H9 (cell line): ENCODE measurements around the gene ZNF248. TPM values are rescaled to one million over a fixed set of nuclear protein-coding genes. Genes with fewer than 3 reads are reported as not detected.

Experiments
- DNase-seq: peaks from one replicate; pipeline ENCODE4 v3.0.0-alpha.2; 2017
- H2AFZ ChIP-seq: one replicate; pipeline ENCODE4 v1.6.1; 2013; ENCODE audit warnings: mild to moderate bottlenecking, low read length, control low read depth, moderate library complexity
- H2AK5ac ChIP-seq: 2 replicates; pipeline ENCODE4 v1.6.1; 2013; ENCODE audit warnings: low read length, control low read depth, mixed read lengths; ENCODE audit not compliant: insufficient read length
- H2BK120ac ChIP-seq: one replicate; pipeline ENCODE4 v1.6.1; 2013; ENCODE audit warnings: low read depth, mild to moderate bottlenecking, low read length, control low read depth, inconsistent platforms; ENCODE audit not compliant: poor library complexity, severe bottlenecking
- H2BK12ac ChIP-seq: 2 replicates; pipeline ENCODE4 v1.6.1; 2013; ENCODE audit warnings: low read length, control low read depth, mixed read lengths, low read depth; ENCODE audit not compliant: insufficient read length
- H2BK15ac ChIP-seq: 2 replicates; pipeline ENCODE4 v1.6.1; 2013; ENCODE audit warnings: low read depth, low read length, control low read depth
- H2BK20ac ChIP-seq: one replicate; pipeline ENCODE4 v1.6.1; 2013; ENCODE audit warnings: low read depth, mild to moderate bottlenecking, low read length, control low read depth, inconsistent platforms; ENCODE audit not compliant: poor library complexity, severe bottlenecking
- H2BK5ac ChIP-seq: 2 replicates; pipeline ENCODE4 v1.6.1; 2013; ENCODE audit warnings: low read length, control low read depth, mixed read lengths; ENCODE audit not compliant: insufficient read length
- H3K14ac ChIP-seq: 2 replicates; pipeline ENCODE4 v1.6.1; 2013; ENCODE audit warnings: low read length, control low read depth; ENCODE audit not compliant: insufficient read depth
- H3K18ac ChIP-seq: 2 replicates; pipeline ENCODE4 v1.6.1; 2013; ENCODE audit warnings: low read depth, mild to moderate bottlenecking, mixed read lengths, low read length, control low read depth; ENCODE audit not compliant: insufficient read length
- H3K23ac ChIP-seq: 2 replicates; pipeline ENCODE4 v1.6.1; 2013; ENCODE audit warnings: low read length, control low read depth, mixed read lengths, low read depth; ENCODE audit not compliant: insufficient read length
- H3K23me2 ChIP-seq: 2 replicates; pipeline ENCODE4 v1.6.1; 2013; ENCODE audit warnings: low read depth, mild to moderate bottlenecking, mixed read lengths, low read length, control low read depth; ENCODE audit not compliant: insufficient read length, poor library complexity, severe bottlenecking
- H3K27ac ChIP-seq: 2 replicates; pipeline ENCODE4 v1.5.1; 2013; ENCODE audit warnings: low read length, control low read depth, mixed read lengths, low read depth; ENCODE audit not compliant: insufficient read length
- H3K27me3 ChIP-seq: 2 replicates; pipeline ENCODE4 v1.6.1; 2013; ENCODE audit warnings: low read length, control low read depth, inconsistent platforms; ENCODE audit not compliant: insufficient read depth
- H3K4ac ChIP-seq: 2 replicates; pipeline ENCODE4 v1.6.1; 2013; ENCODE audit warnings: low read depth, mild to moderate bottlenecking, control low read depth, inconsistent platforms, low read length, moderate library complexity
- H3K4me1 ChIP-seq: 2 replicates; pipeline ENCODE4 v1.6.1; 2013; ENCODE audit warnings: low read length, control low read depth, inconsistent platforms; ENCODE audit not compliant: insufficient read depth
- H3K4me2 ChIP-seq: 2 replicates; pipeline ENCODE4 v1.6.1; 2013; ENCODE audit warnings: low read length, control low read depth, mixed read lengths; ENCODE audit not compliant: insufficient read length, insufficient read depth
- H3K56ac ChIP-seq: 2 replicates; pipeline ENCODE4 v1.6.1; 2013; ENCODE audit warnings: low read depth, mild to moderate bottlenecking, mixed read lengths, low read length, control low read depth; ENCODE audit not compliant: insufficient read length
- H3K79me1 ChIP-seq: 2 replicates; pipeline ENCODE4 v1.6.1; 2013; ENCODE audit warnings: low read depth, mild to moderate bottlenecking, moderate library complexity, low read length, control low read depth, inconsistent platforms; ENCODE audit not compliant: insufficient read depth, poor library complexity, severe bottlenecking
- H3K79me2 ChIP-seq: 2 replicates; pipeline ENCODE4 v1.6.1; 2013; ENCODE audit warnings: low read length, control low read depth, inconsistent platforms; ENCODE audit not compliant: insufficient read depth
- H3K9ac ChIP-seq: 2 replicates; pipeline ENCODE4 v1.6.1; 2013; ENCODE audit warnings: low read length, control low read depth, mixed read lengths; ENCODE audit not compliant: insufficient read length; ENCODE audit errors: extremely low read depth
- H3K9me3 ChIP-seq: one replicate; pipeline ENCODE4 v1.6.1; 2013; ENCODE audit warnings: low read depth, low read length, inconsistent platforms; ENCODE audit not compliant: control insufficient read depth
- H3T11ph ChIP-seq: one replicate; pipeline ENCODE4 v1.6.1; 2013; ENCODE audit warnings: mild to moderate bottlenecking, low read length, control low read depth, inconsistent platforms
- H4K20me1 ChIP-seq: one replicate; pipeline ENCODE4 v1.6.1; 2013; ENCODE audit not compliant: control insufficient read depth, insufficient read length, insufficient read depth
- H4K5ac ChIP-seq: 2 replicates; pipeline ENCODE4 v1.6.1; 2013; ENCODE audit warnings: low read depth, mild to moderate bottlenecking, mixed read lengths, low read length, control low read depth; ENCODE audit not compliant: insufficient read length
- H4K8ac ChIP-seq: replicated peaks from 2 replicates; pipeline ENCODE4 v1.6.1; 2013; ENCODE audit warnings: low read length, control low read depth, mixed read lengths, low read depth; ENCODE audit not compliant: insufficient read length
- H4K91ac ChIP-seq: 2 replicates; pipeline ENCODE4 v1.6.1; 2013; ENCODE audit warnings: low read depth, mild to moderate bottlenecking, moderate library complexity, mixed read lengths, low read length, control low read depth; ENCODE audit not compliant: insufficient read length
- H3K27ac Mint-ChIP-seq, 3 experiments: 2 replicates in 2 of 3; 3 replicates in 1 of 3; pipeline ENCODE4 v1.8.0; 2020 to 2021; ENCODE audit warnings: mixed read lengths in 3 of 3, mild to moderate bottlenecking in 1 of 3, moderate library complexity in 1 of 3
- H3K27me3 Mint-ChIP-seq: 2 replicates; pipeline ENCODE4 v1.8.0; 2021; ENCODE audit warnings: low read depth, mild to moderate bottlenecking, moderate library complexity, mixed read lengths
- H3K36me3 Mint-ChIP-seq, 3 experiments: 2 replicates in 2 of 3; 3 replicates in 1 of 3; pipeline ENCODE4 v1.8.0; 2020 to 2021; ENCODE audit warnings: low read depth in 3 of 3, mixed read lengths in 3 of 3; ENCODE audit not compliant: insufficient read depth in 1 of 3
- H3K4me1 Mint-ChIP-seq, 2 experiments: 2 replicates each; pipeline ENCODE4 v1.8.0; 2020; ENCODE audit warnings: mixed read lengths in 2 of 2
- H3K4me3 Mint-ChIP-seq, 2 experiments: 2 replicates in 1 of 2; 3 replicates in 1 of 2; pipeline ENCODE4 v1.8.0; 2020 to 2021; ENCODE audit warnings: mild to moderate bottlenecking in 2 of 2, mixed read lengths in 2 of 2, moderate library complexity in 1 of 2
- H3K9me3 Mint-ChIP-seq, 2 experiments: 2 replicates in 1 of 2; 3 replicates in 1 of 2; pipeline ENCODE4 v1.8.0; 2020; ENCODE audit warnings: mild to moderate bottlenecking in 2 of 2, mixed read lengths in 2 of 2, moderate library complexity in 1 of 2
- WGBS: extraction: QIAGEN DNeasy Blood & Tissue Kit; methylation state at CpG from one replicate; pipeline ENCODE4 v1.1.7; 2013; ENCODE audit warnings: missing lambda C conversion rate, low lambda C conversion rate, mixed read lengths; ENCODE audit not compliant: insufficient read length; ENCODE audit errors: extremely low coverage; 5-methylcytosine and 5-hydroxymethylcytosine counted together
- total RNA-seq: library from RNA; stranded (reverse); gene quantifications from 2 replicates; pipeline ENCODE4 v1.2.1, GENCODE V29; 2021
- TF ChIP-seq, protein P1 (sequence below): fragments of 200-600 bp; sonication (generic); conservative IDR thresholded peaks from 3 replicates; pipeline ENCODE4 v1.8.0; 2021; ENCODE audit warnings: antibody characterized with exemption, mild to moderate bottlenecking

The ZNF248 gene
- total RNA-seq, 1 experiment from 2014 or later, result 5.4 TPM

DNA sequence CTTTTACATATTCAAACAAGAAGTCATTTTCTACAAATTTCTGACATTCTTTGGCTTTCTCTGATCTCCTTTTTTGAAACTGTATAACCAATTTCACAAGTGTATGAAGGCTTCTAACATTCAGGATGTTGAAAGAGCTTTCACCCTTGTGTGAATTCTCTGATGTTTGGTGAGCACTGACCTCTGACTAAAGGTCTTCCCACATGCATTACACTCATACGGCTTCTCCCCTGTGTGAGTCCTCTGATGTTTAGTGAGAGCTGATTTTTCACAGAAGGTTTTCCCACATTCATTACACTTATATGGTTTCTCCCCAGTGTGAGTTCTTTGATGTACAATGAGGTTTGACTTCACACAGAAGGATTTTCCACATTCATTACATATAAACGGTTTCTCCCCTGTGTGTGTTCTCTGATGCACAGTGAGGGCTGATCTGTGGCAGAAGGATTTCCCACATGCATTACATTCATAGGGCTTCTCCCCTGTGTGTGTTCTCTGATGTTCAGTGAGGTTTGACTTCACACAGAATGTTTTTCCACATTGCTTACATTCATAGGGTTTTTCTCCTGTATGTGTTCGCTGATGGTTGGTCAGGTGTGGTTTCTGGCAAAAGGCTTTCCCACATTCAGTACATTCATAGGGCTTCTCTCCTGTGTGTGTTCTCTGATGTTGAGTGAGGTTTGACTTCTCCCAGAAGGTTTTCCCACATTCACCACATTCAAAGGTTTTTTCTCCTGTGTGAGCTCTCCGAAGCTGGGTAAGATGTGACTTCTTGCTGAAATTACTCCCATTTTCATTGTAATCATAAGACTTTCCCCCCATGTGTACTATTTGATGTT, 25.7 kb downstream of the ZNF248 start:
- H3T11ph ChIP-seq, result no peak overlapping the region
- DNase-seq, result no peak
- no peak overlapping the region for H3K4me2 ChIP-seq
- H3K9me3 ChIP-seq, result peaks cover 88% of the 10 kb centered on the region
- Mint-ChIP-seq H3K4me3 (no peak overlapping the region), H3K36me3 (peaks cover 90 to 93% (median 92%) of the 10 kb centered on the region in 3 experiments), H3K4me1 (no peaks in the 10 kb centered on the region), H3K27ac (no peak overlapping the region), H3K27me3 (no peaks in the 10 kb centered on the region; the same call in 1 of the 2 replicates), H3K9me3 (peaks cover 97 to 99% of the 10 kb centered on the region in 2 experiments)
- H2AFZ ChIP-seq, result no peak overlapping the region
- TF ChIP-seq, protein P1, sequence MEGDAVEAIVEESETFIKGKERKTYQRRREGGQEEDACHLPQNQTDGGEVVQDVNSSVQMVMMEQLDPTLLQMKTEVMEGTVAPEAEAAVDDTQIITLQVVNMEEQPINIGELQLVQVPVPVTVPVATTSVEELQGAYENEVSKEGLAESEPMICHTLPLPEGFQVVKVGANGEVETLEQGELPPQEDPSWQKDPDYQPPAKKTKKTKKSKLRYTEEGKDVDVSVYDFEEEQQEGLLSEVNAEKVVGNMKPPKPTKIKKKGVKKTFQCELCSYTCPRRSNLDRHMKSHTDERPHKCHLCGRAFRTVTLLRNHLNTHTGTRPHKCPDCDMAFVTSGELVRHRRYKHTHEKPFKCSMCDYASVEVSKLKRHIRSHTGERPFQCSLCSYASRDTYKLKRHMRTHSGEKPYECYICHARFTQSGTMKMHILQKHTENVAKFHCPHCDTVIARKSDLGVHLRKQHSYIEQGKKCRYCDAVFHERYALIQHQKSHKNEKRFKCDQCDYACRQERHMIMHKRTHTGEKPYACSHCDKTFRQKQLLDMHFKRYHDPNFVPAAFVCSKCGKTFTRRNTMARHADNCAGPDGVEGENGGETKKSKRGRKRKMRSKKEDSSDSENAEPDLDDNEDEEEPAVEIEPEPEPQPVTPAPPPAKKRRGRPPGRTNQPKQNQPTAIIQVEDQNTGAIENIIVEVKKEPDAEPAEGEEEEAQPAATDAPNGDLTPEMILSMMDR, result no peak
- H3K56ac ChIP-seq, result no peak overlapping the region
- H3K27ac ChIP-seq, result no peak overlapping the region
- H4K5ac ChIP-seq, result no peak overlapping the region
- no peak overlapping the region for H3K9ac ChIP-seq
- H3K14ac ChIP-seq, result no peak overlapping the region
- no peaks in the 10 kb centered on the region for H3K79me1 ChIP-seq
- no peaks in the 10 kb centered on the region for H4K20me1 ChIP-seq
- H2AK5ac ChIP-seq, result no peak overlapping the region
- H3K23ac ChIP-seq, result no peak overlapping the region
- no peak overlapping the region for H2BK120ac ChIP-seq
- no peaks in the 10 kb centered on the region for H3K23me2 ChIP-seq
- no peak overlapping the region for H2BK5ac ChIP-seq
- H3K4ac ChIP-seq, result no peak overlapping the region
- no peaks in the 10 kb centered on the region for H3K4me1 ChIP-seq
- no CpG with 5 or more reads among the region's 4 CpGs for WGBS
- no peak overlapping the region for H3K18ac ChIP-seq
- no peak overlapping the region for H4K91ac ChIP-seq
- H4K8ac ChIP-seq, result no peak overlapping the region
- H2BK20ac ChIP-seq, result no peak overlapping the region
- H3K79me2 ChIP-seq, result no peaks in the 10 kb centered on the region
- H3K27me3 ChIP-seq, result no peaks in the 10 kb centered on the region
- H2BK12ac ChIP-seq, result no peak overlapping the region
- no peak overlapping the region for H2BK15ac ChIP-seq
